ENCODE data around the gene CLN3. TPM values are rescaled to one million over a fixed set of nuclear protein-coding genes. Genes with fewer than 3 reads are reported as not detected.

The CLN3 gene
- total RNA-seq, 1 donor from 2014 or later: 43.9 TPM

DNA sequence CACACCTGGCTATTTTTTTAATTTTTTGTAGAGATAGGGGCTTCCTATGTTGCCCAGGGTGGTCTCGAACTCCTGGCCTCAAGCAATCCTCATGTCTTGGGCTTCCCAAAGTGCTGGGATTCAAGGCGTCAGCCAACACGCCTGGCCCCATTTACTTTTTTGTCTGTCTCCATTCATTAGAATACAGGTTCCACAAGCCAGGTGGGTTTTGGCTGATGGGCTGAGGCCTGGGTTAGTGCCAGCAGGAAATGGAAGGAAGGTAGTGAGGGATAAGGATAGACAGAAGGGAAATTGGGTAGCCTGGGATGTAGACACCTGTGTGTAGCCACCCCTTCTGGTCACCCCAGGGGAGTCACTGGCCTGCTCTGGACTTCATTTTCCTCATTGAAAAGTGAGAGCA lies 19.2 kb upstream of the CLN3 start:
- Mint-ChIP-seq H3K9me3 (ENCODE audit: low read depth) (no peaks in the 10 kb centered on the region), H3K36me3 (ENCODE audit: insufficient read depth) (no peaks in the 10 kb centered on the region), H3K27ac (peak overlapping the region; percentile 56), H3K4me1 (ENCODE audit: low read depth) (no peaks in the 10 kb centered on the region), H3K27me3 (peaks cover 8% of the 10 kb centered on the region), H3K4me3 (ENCODE audit: low read depth) (no peak overlapping the region)
- no peak for DNase-seq (ENCODE audit: low spot score, unreplicated experiment)
- TF ChIP-seq, protein P1, sequence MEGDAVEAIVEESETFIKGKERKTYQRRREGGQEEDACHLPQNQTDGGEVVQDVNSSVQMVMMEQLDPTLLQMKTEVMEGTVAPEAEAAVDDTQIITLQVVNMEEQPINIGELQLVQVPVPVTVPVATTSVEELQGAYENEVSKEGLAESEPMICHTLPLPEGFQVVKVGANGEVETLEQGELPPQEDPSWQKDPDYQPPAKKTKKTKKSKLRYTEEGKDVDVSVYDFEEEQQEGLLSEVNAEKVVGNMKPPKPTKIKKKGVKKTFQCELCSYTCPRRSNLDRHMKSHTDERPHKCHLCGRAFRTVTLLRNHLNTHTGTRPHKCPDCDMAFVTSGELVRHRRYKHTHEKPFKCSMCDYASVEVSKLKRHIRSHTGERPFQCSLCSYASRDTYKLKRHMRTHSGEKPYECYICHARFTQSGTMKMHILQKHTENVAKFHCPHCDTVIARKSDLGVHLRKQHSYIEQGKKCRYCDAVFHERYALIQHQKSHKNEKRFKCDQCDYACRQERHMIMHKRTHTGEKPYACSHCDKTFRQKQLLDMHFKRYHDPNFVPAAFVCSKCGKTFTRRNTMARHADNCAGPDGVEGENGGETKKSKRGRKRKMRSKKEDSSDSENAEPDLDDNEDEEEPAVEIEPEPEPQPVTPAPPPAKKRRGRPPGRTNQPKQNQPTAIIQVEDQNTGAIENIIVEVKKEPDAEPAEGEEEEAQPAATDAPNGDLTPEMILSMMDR (IDR thresholded peaks at IDR 0.05; ENCODE audit: unreplicated experiment): no peak

DNA sequence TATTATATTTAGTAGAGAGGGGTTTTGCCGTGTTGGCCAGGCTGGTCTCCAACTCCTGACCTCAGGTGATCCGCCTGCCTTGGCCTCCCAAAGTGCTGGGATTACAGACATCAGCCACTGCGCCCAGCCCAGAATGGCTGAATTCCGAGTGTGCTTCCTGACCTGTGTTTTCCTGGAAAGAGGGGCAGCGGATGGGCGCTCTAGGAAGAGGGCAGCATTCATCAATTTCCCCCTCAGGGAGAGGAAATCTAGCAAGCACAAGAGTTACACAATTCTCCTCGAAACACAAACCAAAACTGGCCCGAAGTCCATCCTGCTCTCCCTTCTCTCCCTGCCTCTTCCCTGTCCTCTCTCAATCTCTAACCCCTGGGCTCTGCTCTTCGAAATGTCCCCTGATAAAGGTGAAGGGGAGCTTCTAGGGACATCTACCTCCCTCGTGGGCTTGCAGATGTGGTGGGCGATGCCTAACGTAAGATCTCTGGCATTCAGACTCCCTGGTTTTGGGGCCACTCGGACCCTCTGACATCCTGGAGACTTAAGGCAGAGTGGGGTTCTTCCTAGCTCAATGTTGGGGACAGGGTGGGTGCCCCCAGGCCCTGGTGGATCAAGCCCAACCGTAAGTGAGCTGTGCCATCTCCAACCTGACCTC lies 13.7 kb upstream of the CLN3 start:
- no peaks in the 10 kb centered on the region for H3K36me3 Mint-ChIP-seq (ENCODE audit: insufficient read depth)
- TF ChIP-seq, protein P1 (IDR thresholded peaks at IDR 0.05; ENCODE audit: unreplicated experiment): no peak

DNA sequence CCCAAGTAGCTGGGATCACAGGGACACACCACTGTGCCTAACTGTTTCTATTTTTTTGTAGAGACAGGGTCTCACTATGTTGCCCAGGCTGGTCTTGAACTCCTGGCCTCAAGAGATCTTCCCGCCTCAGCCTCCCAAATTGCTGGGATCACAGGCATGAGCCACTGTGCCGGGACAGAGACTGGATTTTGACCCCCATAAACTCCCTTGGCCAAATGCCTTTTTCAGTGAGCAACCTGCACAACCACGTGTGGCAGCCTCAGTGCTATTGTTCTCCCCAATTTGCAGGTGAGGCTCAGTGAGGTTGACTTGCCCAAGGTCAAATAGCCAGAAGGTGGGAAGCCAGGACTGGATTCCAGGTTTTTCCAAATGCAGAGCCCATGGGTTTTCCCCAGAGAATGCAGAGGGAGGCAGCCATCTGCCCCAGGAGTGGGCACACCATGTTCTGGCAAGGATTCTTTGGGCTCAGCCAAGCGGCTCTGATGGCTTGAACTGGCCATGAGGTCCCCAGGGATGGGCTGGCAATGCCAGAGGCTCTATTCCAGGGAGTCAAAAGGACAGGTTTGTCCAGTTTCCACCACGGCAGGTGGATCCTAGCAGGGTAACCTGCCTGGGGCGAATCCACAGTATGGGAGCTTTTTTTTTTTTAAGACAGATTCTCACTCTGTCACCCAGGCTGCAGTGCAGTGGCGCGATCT lies 13.0 kb upstream of the CLN3 start:
- TF ChIP-seq, protein P1 (IDR thresholded peaks at IDR 0.05; ENCODE audit: unreplicated experiment): no peak
- no peaks in the 10 kb centered on the region for H3K36me3 Mint-ChIP-seq (ENCODE audit: insufficient read depth)
- no peak overlapping the region for H3K4me3 Mint-ChIP-seq (ENCODE audit: low read depth)
- no peak for DNase-seq (ENCODE audit: low spot score, unreplicated experiment)
- H3K9me3 Mint-ChIP-seq (ENCODE audit: low read depth): no peaks in the 10 kb centered on the region
- peaks cover 16% of the 10 kb centered on the region for H3K27me3 Mint-ChIP-seq
- H3K27ac Mint-ChIP-seq: no peak overlapping the region
- no peaks in the 10 kb centered on the region for H3K4me1 Mint-ChIP-seq (ENCODE audit: low read depth)

More for the DNA sequence above, 13.7 kb upstream of the CLN3 start:
- Mint-ChIP-seq H3K27ac (no peak overlapping the region), H3K4me1 (ENCODE audit: low read depth) (no peaks in the 10 kb centered on the region), H3K4me3 (ENCODE audit: low read depth) (no peak overlapping the region), H3K27me3 (peaks cover 13% of the 10 kb centered on the region), H3K9me3 (ENCODE audit: low read depth) (no peaks in the 10 kb centered on the region)
- DNase-seq (ENCODE audit: low spot score, unreplicated experiment): no peak

DNA sequence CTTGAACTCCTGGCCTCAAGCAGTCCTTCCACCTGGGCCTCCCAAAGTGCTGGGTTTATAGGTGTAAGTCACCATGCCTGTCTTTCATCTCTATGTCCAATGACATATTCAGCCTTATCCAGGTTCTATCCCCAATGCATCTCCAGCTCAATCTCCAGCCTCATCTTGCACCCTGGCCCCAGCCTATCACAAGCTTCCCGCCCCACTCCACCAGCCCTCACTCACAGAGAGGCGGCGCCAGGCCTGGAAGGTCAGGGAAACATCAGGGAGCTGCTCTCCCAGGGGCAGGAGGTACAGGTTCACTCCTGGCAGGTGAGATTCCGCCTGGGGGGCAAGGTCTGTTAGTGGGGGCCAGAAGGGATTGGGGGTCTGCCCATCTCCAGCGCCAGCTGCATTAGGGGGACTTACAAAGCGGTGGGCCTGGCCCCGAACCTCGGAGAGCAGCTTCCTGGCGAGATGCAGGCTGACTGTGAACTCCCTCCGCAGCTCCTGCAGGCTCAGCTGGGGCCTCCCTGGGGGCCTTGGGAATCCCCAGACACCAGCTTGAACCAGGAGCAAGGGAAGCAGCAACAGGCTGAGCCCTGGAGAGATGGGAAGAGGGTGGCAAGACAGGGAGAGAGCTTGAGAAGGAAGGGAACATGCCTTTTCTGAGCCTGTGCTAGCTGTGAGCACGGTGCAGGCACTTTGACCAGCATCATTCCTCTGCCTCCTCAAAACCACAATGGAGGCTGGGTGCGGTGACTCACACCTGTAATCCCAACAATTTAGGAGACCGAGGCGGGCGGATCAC lies 11.8 kb upstream of the CLN3 start:
- Mint-ChIP-seq H3K36me3 (ENCODE audit: insufficient read depth) (no peaks in the 10 kb centered on the region), H3K4me1 (ENCODE audit: low read depth) (no peaks in the 10 kb centered on the region), H3K27ac (no peak overlapping the region), H3K4me3 (ENCODE audit: low read depth) (no peak overlapping the region), H3K9me3 (ENCODE audit: low read depth) (no peaks in the 10 kb centered on the region), H3K27me3 (peaks cover 16% of the 10 kb centered on the region)
- no peak for DNase-seq (ENCODE audit: low spot score, unreplicated experiment)
- TF ChIP-seq, protein P1 (IDR thresholded peaks at IDR 0.05; ENCODE audit: unreplicated experiment): no peak

DNA sequence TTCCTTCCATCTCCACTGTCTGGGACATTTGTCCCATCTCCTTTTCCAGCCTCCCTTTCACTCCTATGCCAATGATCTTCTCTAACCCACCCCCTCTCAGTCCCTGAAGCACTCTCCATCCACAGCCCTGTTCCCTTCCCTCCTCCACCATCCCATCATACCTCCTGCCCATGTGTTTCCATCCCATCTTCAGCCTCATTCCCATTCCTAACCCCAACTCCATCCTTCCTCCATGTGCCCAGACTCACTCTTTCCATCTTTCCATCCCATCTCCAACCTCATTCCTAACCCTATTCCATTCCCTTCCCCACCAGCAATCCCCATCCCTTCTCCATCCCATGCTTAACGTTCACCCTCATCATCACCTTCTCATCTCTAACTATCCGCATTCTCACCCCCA lies 10.4 kb upstream of the CLN3 start:
- Mint-ChIP-seq H3K36me3 (ENCODE audit: insufficient read depth) (no peaks in the 10 kb centered on the region), H3K9me3 (ENCODE audit: low read depth) (no peaks in the 10 kb centered on the region), H3K4me3 (ENCODE audit: low read depth) (no peak overlapping the region), H3K4me1 (ENCODE audit: low read depth) (no peaks in the 10 kb centered on the region), H3K27me3 (peaks cover 19% of the 10 kb centered on the region), H3K27ac (no peak overlapping the region)
- TF ChIP-seq, protein P1 (IDR thresholded peaks at IDR 0.05; ENCODE audit: unreplicated experiment): no peak
- DNase-seq (ENCODE audit: low spot score, unreplicated experiment): no peak

All from progenitor cell of endocrine pancreas (in vitro differentiated cells).